H54 (cell line): Measurements from ENCODE around the gene NACAD.

Experiments used
- DNase-seq: peaks from one replicate; pipeline ENCODE4 v3.0.0; 2011; ENCODE audit warnings: low spot score, mixed read lengths; ENCODE audit not compliant: insufficient read length
- FAIRE-seq: peaks from 3 replicates; lab custom pipeline; 2011; peaks lifted over from hg19 to GRCh38; lab: Jason Lieb, UNC
- POLR2A ChIP-seq: IDR thresholded peaks from 2 replicates; pipeline ENCODE4 v1.6.1; 2011; ENCODE audit warnings: low read depth, mild to moderate bottlenecking, low read length

NACAD gene

GRCh38 chr7:45106820-45107219, 18.1 kb upstream of the NACAD start:
- DNase-seq (no peak), FAIRE-seq (no peak)
- no peak for TF ChIP-seq POLR2A

- no peak for TF ChIP-seq POLR2A
- FAIRE-seq (no peak), DNase-seq (no peak)
These were observed 16.9 kb upstream of the NACAD start for GRCh38 chr7:45105588-45106188.

- DNase-seq (no peak), FAIRE-seq (no peak)
- no peak for TF ChIP-seq POLR2A
These were observed 16.2 kb upstream of the NACAD start for GRCh38 chr7:45104844-45105587.

- FAIRE-seq (no peak), DNase-seq (no peak)
These were observed 15.4 kb upstream of the NACAD start for GRCh38 chr7:45103958-45104843.

DNA sequence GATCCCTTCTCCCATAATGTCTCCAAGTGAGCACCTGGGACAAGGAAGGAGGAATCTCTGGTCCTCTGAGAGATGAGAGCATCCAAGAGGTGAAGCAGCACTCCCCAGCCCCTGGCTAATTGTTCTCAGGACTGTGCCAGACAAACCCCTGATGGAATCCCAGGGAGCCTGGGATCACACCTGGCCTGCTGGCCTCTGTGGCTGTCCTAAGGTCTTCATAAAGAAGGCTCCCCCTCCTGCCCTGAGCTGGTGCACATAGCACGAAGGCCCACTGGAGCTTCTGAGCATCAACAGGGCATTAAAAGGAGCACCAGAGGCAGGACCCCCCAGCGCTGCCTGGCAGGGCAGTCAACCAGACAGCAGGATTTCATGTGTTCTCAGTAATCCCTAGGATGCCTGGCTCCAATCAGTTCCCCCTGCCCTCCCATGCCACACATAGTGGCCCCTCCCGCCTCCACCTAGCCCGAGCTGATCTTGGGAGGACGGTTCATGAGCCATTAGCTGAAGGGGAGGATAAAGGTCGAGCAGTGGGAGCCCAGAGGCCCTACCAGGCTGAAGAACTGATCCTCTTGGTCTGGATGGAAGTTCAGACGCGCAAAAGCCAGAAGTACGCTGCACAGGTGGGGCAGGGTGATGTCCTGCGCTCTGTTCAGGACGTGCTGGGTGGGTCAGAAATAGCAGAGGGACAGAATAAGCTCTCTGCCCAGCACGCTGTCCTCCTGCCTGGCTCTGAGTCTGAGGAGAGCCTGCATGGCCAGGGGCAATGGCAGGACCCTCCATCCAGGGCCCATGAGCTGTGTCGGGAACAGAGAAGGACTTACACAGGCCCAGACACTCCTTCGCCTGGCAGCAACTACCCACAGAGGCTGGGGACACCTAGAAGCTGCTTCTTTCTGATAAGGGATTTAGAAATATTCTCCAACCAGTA, 14.3 kb upstream of the NACAD start:
- TF ChIP-seq POLR2A = no peak
- no peak for FAIRE-seq
- DNase-seq = no peak

More at GRCh38 chr7:45103958-45104843, 15.4 kb upstream of the NACAD start:
- no peak for TF ChIP-seq POLR2A

DNA sequence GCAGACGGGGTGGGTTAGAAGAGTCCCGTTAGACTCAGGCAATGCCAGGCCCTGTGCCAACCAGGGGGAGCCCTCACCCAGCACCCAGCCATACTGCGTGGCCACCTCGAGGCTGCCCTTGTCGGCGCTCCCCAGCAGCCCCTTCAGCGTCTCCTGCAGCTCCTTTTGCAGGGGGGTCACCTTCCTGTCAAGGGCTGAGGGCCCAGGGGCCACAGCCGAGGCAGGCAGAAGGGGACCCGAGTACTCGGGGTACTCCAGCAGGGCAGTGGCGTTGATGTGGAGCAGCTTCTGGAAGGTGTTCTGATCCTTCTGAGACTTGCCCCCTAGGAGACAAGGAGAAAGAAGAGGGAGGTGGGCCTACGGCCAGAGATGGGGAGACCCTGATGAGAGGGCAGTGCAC, 13.0 kb upstream of the NACAD start:
- no peak for TF ChIP-seq POLR2A
- DNase-seq = no peak
- FAIRE-seq = no peak

GRCh38 chr7:45100761-45101480, 12.2 kb upstream of the NACAD start:
- no peak for DNase-seq
- no peak for FAIRE-seq
- TF ChIP-seq POLR2A = no peak

- TF ChIP-seq POLR2A = no peak
- FAIRE-seq (no peak), DNase-seq (no peak)
These were observed 11.4 kb upstream of the NACAD start for GRCh38 chr7:45099891-45100760.

DNA sequence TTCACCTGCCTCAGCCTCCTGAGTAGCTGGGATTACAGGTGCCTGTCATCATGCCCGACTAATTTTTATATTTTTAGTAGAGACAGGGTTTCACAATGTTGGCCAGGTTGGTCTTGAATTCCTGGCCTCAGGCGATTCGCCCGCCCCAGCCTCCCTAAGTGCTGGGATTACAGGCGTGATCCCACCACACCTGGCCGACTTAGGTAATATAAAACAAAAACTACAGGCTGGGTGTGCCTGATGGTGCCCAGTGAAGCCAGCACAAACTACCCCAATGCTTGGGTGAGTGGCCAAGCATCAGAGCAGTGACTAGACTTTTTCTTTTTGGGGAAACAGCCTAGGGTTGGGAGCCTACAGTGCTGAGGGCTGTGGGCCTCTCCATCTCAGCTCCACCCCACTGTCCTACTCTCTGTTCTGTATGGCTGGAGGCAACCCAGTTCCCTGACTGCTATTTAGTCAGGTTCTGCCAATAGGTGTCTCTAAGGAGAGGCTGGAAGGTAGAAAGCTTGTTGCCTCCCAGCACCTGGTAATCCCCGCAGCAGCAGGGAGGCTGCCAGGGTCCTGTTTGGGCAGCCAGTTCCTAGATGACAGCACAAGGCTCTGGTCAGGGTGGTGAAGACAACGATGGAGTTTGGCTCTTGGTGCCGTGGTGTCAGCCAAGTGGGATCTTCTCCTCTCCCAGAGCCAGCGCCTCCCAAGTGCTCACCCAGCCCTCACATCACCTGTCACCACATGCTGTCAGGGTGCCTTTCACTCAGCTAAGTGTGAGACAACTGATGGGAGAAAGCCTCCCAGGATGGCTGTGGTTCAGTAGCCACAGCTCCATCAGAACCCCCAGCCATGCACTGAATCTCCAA, 10.4 kb upstream of the NACAD start:
- DNase-seq = no peak
- no peak for TF ChIP-seq POLR2A
- FAIRE-seq = no peak

DNA sequence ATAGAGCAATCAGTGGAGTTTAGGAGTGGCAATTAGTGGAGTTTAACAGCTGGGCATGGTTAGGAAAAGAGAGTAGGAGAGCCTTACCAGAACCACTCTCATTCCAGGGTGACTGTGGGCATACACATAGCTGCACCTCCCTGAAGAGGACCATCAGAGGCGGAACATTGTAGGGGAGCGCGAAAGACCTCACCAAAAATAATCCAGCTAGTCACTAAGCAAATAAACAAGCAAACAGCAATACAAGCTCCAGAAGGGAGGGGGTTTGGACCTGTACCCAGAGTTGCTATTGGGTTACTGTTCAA, 4.1 kb upstream of the NACAD start:
- TF ChIP-seq POLR2A = no peak
- DNase-seq (no peak), FAIRE-seq (no peak)
